Fibroblast of mammary gland (primary cell): Measurements from ENCODE around the gene ZNF274.

ENCODE experiments used
- DNase-seq: peaks from one replicate; pipeline ENCODE4 v3.0.0-alpha.2; 2010; ENCODE audit warnings: low read depth
- H3K4me3 ChIP-seq: 2 replicates; pipeline ENCODE4 v1.5.1; 2011; ENCODE audit warnings: low read depth, mild to moderate bottlenecking, low read length, moderate library complexity; ENCODE audit not compliant: control insufficient read depth
- CTCF ChIP-seq: conservative IDR thresholded peaks from 2 replicates; pipeline ENCODE4 v1.5.1; 2011; ENCODE audit warnings: low read depth, low read length, inconsistent platforms; ENCODE audit not compliant: control insufficient read depth, insufficient read depth

Gene ZNF274

GRCh38 chr19:58154679-58155648 is 27.9 kb upstream of the ZNF274 start:
- peak; percentile 90 for DNase-seq
- TF ChIP-seq CTCF = peak; percentile 79
- peak overlapping the region; percentile 75 for H3K4me3 ChIP-seq

DNA sequence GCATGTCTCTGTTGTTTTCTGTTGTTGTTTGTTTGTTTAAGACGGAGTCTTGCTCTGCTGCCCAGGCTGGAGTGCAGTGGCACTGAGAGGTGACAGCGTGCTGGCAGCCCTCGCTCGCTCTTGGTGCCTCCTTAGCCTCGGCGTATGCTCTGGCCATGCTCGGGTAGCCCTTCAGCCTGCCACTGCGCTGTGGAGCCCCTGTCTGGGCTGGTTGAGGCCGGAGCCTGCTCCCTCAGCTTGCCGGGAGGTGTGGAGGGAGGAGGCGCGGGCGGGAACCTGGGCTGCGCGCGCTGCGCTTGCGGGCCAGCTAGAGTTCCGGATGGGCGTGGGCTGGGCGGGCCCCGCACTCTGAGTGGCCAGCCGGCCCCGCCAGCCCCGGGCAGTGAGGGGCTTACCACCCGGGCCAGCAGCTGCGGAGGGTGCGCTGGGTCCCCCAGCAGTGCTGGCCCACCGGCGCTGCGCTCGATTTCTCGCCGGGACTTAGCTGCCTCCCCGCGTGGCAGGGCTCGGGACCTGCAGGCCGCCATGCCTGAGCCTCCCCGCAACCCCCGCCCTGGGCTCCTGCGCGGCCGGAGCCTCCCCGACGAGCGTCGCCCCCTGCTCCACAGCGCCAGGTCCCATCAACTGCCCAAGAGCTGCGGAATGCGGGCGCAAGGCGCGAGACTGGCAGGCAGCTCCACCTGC is 25.7 kb upstream of the ZNF274 start:
- DNase-seq = no peak
- TF ChIP-seq CTCF = no peak
- H3K4me3 ChIP-seq = no peak overlapping the region

DNA sequence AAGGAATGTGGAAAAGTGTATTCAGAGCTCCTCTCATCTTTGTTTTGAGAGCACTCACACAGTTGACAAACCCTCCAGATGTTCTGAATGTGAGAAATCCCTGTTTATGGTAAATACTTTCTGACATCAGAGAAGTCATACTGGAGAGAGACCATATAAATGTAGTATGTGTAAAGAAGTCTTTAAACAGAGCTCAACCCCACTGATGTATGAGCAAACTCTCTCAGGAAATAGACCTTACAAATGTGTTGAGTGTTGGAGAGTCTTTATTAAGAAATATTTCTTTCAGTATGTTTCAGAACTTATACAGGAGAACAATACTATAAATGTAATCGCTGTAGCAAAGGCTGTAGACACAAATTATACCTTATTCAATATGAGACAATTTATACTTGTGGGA is 16.6 kb upstream of the ZNF274 start:
- H3K4me3 ChIP-seq = no peak overlapping the region
- no peak for TF ChIP-seq CTCF
- no peak for DNase-seq

DNA sequence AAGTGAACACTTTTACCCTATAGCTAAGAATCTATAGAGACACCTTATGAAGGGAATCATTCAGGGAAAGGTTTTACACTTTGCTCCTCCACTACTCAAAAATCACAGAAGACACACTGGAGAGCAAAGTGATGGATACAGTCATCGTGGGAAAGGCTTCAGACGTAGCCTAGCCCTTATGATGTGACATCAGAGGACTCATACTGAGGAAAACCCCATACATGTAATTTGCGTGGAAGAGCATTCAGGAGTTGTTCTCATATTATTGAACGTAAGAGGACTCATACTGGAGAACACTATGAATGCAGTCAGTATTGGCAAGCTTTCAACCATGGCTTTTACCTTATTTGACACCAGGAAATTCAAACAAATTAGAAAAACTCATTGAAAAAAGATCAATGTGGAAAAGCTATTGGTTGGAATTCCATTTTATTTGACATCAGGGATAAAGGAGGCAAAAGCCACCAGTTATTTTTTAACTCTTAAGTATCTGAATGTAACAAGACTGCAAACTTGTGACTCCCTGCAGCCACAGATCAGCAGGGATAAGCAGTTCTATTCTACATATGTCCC is 16.1 kb upstream of the ZNF274 start:
- H3K4me3 ChIP-seq = no peak overlapping the region
- DNase-seq = peak; percentile 9
- no peak for TF ChIP-seq CTCF

GRCh38 chr19:58170860-58171259 is 12.0 kb upstream of the ZNF274 start:
- DNase-seq = peak; percentile 67
- no peak for TF ChIP-seq CTCF
- H3K4me3 ChIP-seq = no peak overlapping the region

- peak; percentile 57 for TF ChIP-seq CTCF
- DNase-seq = peak; percentile 49
Measured at GRCh38 chr19:58181902-58182576, 822 bp upstream of the ZNF274 start.

More at GRCh38 chr19:58181902-58182576, 822 bp upstream of the ZNF274 start:
- peak overlapping the region; percentile 80 for H3K4me3 ChIP-seq
